SH-SY5Y (cell line): Measurements from ENCODE around the gene SMIM10.

Source experiments
- GATA2 ChIP-seq: IDR thresholded peaks from 2 replicates; pipeline ENCODE4 v1.6.1; 2011; ENCODE audit warnings: mild to moderate bottlenecking, low read depth, low read length
- GATA3 ChIP-seq: IDR thresholded peaks from 2 replicates; pipeline ENCODE4 v1.6.1; 2011; ENCODE audit warnings: low read depth, mild to moderate bottlenecking, low read length, moderate library complexity

Gene SMIM10

DNA sequence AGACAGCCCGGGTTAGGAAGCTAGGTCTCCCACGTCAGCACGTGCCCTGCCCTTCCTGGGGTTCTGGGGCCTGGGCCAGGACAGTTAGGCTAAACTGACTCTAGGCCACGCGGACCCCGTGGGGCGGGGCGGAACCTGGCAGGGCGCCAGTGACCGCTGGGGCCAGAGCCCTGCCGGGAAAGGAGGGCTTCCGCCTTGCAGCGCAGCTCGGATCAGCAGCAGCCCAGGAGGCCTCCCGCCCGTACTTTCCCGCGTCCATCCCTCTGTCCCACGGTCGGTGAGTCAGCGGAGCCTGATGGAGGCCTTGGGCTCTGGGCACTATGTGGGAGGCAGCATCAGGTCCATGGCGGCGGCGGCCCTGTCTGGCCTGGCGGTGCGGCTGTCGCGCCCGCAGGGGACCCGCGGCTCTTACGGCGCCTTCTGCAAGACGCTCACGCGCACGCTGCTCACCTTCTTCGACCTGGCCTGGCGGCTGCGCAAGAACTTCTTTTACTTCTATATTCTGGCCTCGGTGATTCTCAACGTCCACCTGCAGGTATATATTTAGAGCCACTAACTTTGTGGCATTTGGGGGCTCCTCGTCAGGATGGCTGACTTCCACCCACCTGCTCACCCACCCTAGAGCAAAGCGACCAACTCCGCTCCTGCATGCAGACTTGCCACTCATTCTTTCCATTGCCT lies at the start of gene SMIM10:
TSS of gene SMIM10 (plus strand) at position 191 of the 681 bp plus-strand sequence. CDS start at position 296, 105 bp downstream.
- TF ChIP-seq GATA3 = no peak
- no peak for TF ChIP-seq GATA2

DNA sequence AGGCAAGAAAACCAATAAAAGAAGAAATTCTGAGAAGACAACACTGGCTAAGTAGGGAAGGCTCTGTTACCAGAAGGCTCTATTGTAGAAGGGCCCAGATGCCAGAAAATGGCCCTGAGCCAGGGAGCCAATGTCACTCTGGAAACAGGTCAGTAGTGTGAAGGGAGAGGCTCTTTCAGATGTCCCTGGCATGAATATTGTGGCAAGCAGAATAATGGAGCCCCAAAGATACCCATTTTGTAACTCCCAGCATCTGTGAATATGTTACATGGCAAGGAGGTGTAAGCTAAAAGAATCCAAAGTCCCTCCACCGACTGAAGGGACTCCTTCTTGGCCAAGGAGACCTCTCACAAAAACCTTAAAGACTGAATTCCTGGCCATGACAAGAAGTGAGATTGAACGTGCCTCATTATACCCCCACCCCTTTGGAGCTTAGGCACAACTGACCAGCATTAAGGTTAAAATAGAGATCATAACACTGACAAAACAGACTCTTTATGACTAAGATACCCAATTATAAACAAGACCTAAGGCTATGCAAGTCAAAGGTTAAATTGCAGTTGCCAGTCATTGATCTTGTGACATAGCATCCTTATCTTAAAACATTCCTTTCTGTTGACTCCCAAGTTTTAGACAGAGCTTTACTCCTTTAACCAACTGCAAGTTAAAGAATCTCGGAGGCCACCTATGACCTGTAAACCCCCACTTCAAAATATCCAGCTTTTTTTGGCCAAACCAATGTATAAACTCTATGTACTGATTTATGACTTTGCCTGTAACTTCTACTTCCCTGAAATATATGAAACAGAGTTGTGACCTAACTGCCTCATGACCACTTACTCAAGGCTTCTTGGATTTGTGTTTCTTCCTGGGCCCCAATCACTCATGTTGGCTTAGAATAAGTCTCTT lies 42.2 kb upstream of the SMIM10 start:
- TF ChIP-seq GATA2 (no peak), GATA3 (no peak)

DNA sequence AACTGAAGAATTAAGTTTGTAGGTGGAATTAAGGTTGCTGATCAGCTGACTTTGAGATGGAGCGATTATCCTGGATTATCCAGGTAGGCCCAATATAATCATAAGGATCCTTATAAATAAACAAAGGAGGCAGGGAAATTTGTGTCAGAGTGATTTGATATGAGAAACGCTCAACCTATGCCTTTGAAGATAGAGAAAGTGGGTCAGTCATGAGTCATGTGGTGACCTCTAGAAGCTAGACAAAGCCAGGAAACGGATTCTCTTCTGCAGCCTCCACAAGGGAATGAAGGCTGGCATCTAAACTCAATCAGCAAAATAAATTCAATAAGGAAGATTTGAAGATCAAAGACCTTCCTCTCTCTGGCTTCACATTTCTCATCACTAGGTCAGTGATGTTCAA lies 41.5 kb upstream of the SMIM10 start:
- TF ChIP-seq GATA2 (no peak), GATA3 (no peak)

DNA sequence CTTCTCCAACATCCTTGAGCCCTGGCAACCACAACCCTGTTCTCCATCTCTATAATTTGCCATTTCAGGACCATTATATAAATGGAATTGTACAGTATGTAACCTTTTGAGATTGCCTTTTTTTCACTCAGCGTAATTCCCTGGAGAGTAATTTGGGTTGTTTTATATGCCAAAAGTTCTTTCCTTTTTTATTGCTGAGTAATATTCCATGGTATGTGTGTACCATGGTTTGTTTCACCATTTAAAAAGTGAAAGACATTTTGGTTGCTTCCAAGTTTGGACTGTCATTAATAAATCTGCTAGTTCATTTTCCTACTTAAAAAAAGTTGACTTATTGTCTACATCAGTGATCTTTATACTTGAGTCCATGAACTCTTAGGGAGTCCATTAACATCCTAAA lies 33.0 kb upstream of the SMIM10 start:
- TF ChIP-seq GATA2 (no peak), GATA3 (no peak)

DNA sequence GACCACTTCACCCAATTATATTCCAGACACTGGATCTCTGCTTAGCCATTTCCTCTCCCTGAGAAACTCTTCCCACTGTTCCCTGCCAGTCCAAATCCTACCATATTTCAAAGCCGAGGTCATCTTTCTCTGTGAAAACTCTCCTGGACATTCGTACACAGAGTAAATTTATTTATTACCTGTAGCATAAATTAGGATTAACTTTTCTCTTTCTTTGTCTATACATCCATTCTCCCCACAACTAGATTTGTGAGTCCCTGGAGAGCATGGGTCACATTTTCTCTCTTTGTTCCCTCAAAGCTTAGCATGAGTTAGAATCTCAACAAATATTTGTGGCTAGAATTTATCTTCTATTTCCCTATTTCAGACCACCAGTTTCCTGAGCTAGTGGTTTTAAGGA lies 27.8 kb upstream of the SMIM10 start:
- TF ChIP-seq GATA3 = no peak
- TF ChIP-seq GATA2 = no peak

DNA sequence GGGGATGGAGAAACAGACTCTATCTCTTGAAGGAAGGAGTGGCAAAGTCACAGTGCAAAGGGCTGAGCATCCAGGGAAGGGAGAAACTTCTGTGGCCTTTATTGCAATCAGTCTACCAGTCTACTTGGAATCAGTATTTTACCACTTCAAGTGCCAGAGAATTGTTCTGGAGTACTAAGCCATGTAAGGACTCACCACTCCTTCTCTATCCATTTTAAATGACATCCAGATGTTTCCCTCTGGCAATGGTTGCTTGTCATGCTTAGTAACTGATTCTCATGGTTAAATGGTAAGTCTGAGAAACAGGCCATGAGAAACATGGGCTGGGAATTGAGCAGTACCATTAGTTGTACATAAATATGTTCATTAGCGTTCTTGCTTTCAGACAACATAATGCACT lies 21.1 kb upstream of the SMIM10 start:
- TF ChIP-seq GATA3 (no peak), GATA2 (no peak)

DNA sequence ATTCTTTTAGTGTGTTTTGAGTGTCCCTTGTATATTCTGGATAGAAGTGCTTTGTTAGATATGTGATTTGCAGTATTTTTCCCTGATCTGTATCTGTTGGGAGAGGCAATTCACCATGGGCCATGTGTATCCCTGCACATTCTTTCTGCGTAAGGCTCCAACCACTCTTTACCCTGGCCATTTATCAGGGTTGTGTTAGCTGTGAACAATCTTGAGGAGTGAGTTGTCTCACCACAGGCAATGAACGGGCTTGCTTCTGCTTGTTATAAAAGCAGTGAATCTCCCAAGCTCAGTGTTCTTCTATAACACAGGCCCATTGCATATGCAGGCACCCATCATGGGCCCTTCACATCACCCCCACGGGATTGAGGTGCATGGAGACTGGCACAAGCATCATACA lies 18.9 kb upstream of the SMIM10 start:
- TF ChIP-seq GATA3 (no peak), GATA2 (no peak)

DNA sequence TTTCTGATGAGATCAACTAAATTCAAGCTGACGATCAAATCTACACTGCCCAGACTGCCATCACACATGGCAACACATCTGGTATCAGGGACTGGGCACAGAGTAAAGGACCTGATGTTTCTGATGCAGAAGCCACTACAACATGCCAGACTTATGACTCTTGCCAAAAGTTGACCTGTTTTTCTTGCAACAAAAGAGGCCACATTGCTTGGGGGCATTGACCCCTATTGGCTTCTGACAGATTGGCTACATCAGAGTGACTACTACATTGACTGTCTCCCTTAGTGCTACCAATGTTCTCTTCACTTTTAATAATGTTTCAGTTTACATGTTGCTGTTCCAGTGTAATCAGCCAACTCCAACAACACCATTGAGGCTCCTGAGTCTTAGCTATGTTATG lies 15.3 kb upstream of the SMIM10 start:
- no peak for TF ChIP-seq GATA2
- no peak for TF ChIP-seq GATA3

DNA sequence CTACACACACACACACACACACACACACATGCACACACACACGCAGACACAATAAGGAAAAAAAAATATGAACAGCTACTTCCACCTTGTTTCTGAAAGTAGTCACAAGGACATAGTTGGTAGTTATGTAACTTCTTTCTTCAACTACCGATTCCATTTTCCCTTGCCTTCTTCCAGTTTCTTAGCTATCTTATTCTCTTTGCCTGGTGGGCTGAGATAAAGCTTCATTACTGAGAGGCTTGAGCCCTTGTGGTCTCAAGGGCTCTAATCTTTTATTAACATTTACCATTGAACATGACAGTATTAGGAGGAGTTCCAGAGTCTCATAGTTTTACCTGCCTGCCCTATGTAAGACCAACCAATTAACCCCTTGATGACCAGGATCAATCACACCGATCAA lies 8.9 kb upstream of the SMIM10 start:
- TF ChIP-seq GATA2 (no peak), GATA3 (no peak)

DNA sequence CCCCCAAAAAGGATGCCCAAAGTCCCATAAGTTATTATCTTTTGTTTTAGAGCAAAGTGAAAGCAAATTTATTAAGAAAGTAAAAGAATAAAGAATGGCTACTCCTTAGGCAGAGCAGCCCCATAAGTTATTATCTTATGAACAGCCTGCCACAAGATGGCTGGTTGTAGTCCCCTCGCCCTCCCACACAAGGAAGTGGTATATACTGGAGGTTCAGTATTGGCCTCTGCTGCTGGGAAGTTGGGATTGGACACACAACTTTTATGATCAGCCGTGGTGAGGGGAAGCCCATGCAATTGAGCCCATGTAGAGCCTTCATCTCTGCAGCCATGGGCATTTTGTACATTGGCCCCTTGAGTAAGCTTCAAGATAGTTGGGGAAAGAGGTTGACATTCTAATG lies 8.0 kb upstream of the SMIM10 start:
- no peak for TF ChIP-seq GATA3
- no peak for TF ChIP-seq GATA2

DNA sequence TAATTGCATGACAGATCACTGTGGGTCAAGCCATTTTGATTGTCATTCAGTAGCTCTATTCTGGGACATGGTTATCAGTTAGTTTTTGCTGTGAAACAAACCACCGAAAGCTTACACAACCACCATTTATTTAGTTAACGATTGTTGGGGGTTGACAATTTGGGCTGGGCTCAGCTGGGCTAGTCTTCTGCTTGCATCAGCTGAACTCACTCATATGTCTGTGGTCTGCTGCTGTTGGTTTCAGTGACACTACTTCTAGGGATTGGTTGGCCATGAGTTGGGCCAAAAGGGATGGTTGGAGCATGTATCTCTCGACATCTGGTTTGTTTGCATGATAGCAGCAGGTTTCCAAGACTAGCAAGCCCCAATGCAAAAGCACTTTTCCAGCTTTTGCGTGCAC lies 5.3 kb upstream of the SMIM10 start:
- TF ChIP-seq GATA3 = no peak
- TF ChIP-seq GATA2 = no peak

DNA sequence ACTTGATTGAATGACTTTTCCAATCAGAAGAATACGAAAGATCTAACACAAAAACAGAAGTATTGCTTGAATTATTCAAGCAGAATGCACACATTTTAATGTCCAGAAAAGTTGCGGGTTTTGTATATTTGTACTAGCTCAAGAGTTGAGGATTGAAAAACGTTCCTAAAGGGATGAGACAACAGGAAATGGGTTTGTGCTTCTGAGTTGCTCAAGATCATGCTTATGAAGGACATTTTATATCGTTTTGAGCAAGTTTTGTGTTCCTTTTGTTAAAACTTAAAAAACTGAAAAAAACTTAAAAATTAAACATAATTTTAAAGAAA lies 353 bp upstream of the SMIM10 start:
- TF ChIP-seq GATA2 (no peak), GATA3 (no peak)

DNA sequence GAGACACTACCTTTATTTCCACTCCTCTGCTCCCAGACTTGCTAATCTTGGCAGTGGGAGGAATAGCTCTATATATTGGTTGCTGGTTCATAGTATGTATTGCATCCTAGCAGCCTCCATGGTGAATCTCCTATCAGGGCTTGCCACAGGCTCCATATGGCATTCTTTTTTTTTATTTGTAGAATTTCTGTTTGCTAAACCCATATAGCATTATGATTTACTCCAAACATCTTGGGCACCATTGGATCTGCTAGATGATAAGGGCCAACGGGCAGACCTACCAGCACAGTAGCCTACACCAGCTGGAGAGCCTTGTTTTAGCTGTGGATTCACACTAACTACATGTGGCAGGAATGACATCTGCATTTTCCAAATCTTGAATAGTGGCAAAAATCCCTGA lies 6.9 kb downstream of the SMIM10 start:
- no peak for TF ChIP-seq GATA3
- TF ChIP-seq GATA2 = no peak

DNA sequence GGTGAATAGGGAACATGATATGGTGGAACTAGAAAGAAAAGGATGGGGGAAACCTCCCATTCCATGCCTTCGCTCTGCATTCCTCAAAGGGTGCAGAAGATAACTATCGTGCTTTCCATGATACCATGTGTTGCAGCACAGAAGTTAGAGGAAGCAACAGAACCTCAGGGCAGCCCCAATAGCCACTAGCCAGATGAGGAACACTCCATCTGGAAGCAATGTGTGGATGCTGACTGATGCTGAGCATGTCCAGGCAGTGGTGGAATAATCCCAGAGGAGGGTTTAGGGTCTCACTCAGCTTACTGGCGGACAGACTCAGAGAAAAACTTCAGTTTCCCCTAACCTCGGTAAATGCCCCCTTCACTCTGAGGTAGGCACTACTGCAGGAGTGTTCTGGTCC lies 7.5 kb downstream of the SMIM10 start:
- TF ChIP-seq GATA3 (no peak), GATA2 (no peak)

DNA sequence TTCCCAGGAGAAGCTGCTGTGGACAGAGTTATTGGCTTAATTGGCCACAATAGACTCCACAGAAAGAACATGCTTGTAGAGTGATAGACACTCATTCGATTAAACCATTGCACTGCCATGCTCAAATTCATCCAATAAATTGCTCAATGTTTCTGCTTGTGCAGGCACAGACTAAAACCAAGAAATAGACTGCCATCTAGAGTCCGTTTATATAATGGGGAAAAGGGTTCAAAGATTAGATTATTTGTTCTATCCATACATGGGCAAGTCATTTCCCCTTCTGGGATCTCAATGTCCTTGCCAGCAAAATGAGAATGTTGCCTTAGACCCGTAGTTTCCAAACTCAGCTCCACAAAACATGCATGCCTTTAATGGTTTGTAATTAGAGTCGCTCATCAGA lies 8.7 kb downstream of the SMIM10 start:
- no peak for TF ChIP-seq GATA2
- no peak for TF ChIP-seq GATA3
